Coronary artery (tissue), 2 donors: ENCODE data around the gene ISCU.

Source experiments
- DNase-seq: peaks from one replicate; pipeline ENCODE4 v3.0.0-alpha.2; 2017; ENCODE audit warnings: low spot score
- H3K27ac ChIP-seq, 2 donors: fragments of 200-600 bp; sonication (generic); one replicate each; pipeline ENCODE4 v1.5.1; 2016 to 2019
- H3K4me3 ChIP-seq: fragments of 200-600 bp; sonication (generic); 2 replicates; pipeline ENCODE4 v1.5.1; 2016; ENCODE audit warnings: mild to moderate bottlenecking, moderate library complexity
- CTCF ChIP-seq: fragments of 200-600 bp; sonication (generic); IDR thresholded peaks from one replicate; pipeline ENCODE4 v1.5.1; 2019; ENCODE audit warnings: antibody characterized with exemption

The ISCU gene

GRCh38 chr12:108578264-108578663 is 15.9 kb downstream of the ISCU start:
- no peak for DNase-seq
- Histone ChIP-seq H3K4me3 (no peak overlapping the region), H3K27ac (no peak overlapping the region)
- TF ChIP-seq CTCF = no peak

GRCh38 chr12:108578813-108579212 is 16.4 kb downstream of the ISCU start:
- no peak for DNase-seq
- no peak overlapping the region for H3K4me3 ChIP-seq
- H3K27ac ChIP-seq = no peak overlapping the region
- no peak for TF ChIP-seq CTCF

GRCh38 chr12:108580531-108580930 is 18.1 kb downstream of the ISCU start:
- no peak for TF ChIP-seq CTCF
- DNase-seq = no peak
- no peak overlapping the region for H3K27ac ChIP-seq
- H3K4me3 ChIP-seq = no peak overlapping the region

- TF ChIP-seq CTCF = no peak
Measured at GRCh38 chr12:108581311-108582227, 19.2 kb downstream of the ISCU start.

GRCh38 chr12:108582509-108582908 is 20.1 kb downstream of the ISCU start:
- Histone ChIP-seq H3K4me3 (no peak overlapping the region), H3K27ac (no peak overlapping the region)
- TF ChIP-seq CTCF = no peak
- no peak for DNase-seq

More at GRCh38 chr12:108581311-108582227, 19.2 kb downstream of the ISCU start:
- Histone ChIP-seq H3K4me3 (no peak overlapping the region), H3K27ac (no peak overlapping the region)
- no peak for DNase-seq

- TF ChIP-seq CTCF = no peak
- no peak overlapping the region for H3K27ac ChIP-seq
Measured at GRCh38 chr12:108582978-108583770, 20.8 kb downstream of the ISCU start.

More at GRCh38 chr12:108582978-108583770, 20.8 kb downstream of the ISCU start:
- no peak for DNase-seq
- no peak overlapping the region for H3K4me3 ChIP-seq
